HTR-8/SVneo (cell line): ENCODE measurements around the gene CALN1.
"Not testable (repeated sequence)": the region's sequence is repeated elsewhere in the genome, so short reads cannot be mapped to it uniquely, and the experiment has no call there.

Experiments used
- DNase-seq: peaks from one replicate; pipeline ENCODE4 v3.0.0; 2011; ENCODE audit warnings: low spot score, mixed read lengths; ENCODE audit not compliant: insufficient read length
- FAIRE-seq: peaks from 2 replicates; lab custom pipeline; 2011; peaks lifted over from hg19 to GRCh38; lab: Jason Lieb, UNC

Gene CALN1

DNA sequence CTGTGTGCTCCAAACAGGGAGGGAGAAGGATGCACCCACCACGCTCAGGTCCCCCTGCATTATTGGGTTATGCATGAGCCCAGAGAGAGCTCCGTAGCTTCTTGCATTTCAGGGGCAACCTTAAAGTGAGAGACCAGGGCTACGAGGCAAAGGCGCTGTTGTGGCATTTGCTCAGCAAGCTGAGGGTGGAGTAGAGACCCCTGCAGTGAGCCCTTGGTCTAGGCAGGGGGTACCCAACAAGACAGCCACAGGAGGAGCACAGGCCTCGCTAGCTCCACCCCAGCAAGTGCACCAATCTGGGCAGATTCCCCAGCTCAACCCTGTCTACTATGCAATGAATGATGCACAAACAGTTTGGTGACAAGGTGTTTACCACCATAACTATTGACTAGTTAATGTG is 198.4 kb downstream of the CALN1 start:
- FAIRE-seq, result no peak
- no peak for DNase-seq

DNA sequence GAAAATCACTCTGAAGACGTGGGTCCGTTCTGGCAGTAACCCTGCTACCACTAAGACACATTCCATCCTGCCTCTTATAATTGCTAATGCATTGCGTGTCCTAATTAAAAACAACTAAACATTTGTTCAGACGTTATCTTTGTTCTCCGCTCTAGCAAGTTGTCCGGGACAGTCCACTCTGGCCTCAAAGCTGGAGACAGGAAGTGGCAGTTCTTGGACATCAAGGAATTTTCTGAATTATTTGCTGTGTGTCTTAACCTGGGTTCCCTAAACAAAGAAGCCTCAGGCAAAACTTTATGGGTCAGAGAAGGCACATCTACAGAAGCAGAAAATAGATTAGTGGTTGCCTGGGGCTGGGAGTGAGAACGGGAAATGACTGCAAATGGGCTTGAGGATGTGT is 199.1 kb downstream of the CALN1 start:
- DNase-seq, result no peak
- no peak for FAIRE-seq

DNA sequence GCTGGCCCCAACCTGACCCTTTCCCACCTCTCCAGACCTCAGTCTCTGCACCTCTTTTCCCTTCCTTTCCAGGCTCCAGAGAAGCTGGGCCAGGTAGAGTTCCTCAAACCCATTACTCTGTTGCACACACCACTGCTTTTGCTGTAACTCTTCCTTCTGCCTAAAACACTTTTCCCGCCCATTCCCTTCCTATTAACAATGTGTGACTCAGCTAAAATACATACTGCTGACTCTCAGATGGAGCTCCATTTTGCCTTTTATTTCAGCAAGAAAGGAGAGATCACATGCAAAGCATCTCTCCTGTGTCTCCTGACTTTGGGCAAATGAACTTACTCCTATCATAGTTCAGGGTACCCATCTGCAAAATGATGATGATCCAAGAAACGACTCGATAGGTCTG is 201.0 kb downstream of the CALN1 start:
- no peak for DNase-seq
- no peak for FAIRE-seq

DNA sequence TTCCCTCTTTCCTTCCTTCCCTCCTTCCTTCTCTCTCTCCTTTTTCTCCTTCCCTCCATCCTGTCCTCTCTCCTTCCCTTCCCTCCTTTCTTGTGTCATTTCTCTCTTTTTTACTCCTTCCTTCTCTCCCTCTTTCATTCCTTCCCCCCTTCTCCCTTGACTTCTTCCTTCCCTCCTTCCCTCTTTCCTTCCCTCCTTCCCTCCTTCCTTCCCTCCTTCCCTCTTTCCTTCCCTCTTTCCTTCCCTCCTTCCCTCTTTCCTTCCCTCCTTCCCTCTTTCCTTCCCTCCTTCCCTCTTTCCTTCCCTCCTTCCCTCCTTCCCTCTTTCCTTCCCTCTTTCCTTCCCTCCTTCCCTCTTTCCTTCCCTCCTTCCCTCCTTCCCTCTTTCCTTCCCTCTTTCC is 203.1 kb downstream of the CALN1 start:
- FAIRE-seq, DNase-seq: not testable (repeated sequence)

DNA sequence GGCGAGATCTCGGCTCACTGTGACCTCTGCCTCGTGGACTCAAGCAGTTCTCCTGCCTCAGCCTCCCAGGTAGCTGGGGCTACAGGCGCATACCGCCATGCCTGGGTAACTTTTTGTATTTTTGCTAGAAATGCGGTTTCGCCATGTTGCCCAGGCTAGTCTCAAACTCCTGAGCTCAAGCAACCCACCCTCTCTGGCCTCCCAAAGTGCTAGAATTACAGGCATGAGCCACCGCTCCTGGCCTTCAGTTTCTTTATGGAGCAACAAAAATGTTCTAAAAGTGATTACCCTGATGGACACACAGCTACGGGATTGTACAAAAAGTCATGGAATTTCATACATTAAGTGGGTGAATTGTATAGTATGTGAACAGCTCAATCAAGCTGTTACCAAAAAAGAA is 216.0 kb downstream of the CALN1 start:
- DNase-seq (no peak), FAIRE-seq (no peak)

DNA sequence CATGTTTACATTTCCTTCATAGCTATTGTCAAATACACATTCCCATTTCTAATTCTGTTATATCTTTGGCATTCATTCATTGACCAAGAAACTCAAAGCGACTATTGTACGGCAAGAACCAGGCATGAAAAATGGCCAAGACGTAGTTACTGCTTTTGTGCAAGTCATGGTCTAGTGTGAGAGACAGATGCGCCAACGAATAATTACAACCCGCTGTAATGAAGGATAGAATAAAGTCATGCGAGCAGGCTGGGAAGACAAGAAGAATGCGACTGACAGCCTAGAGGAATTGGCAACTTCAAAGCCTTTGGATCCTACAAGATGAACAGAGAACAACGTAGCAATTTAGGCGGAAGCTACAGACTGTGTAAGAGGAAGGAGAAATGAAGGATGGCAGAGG is 221.2 kb downstream of the CALN1 start:
- DNase-seq (no peak), FAIRE-seq (no peak)

DNA sequence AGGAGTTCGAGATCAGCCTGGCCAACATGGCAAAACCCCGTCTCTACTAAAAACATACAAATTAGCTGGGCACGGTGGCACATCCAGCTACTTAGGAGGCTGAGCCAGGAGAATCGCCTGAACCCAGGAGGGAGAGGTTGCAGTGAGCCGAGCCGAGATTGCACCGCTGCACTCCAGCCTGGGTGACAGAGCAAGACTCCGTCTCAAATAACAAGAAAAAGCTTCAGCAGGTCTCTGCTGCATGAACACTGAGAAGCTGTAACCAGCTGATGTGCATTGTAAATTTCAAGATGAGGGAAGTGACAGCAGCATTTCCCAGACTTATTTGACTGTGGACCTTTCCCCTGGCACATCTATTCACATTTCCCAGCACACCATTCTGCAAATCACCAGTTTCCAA is 222.0 kb downstream of the CALN1 start:
- FAIRE-seq, result no peak

DNA sequence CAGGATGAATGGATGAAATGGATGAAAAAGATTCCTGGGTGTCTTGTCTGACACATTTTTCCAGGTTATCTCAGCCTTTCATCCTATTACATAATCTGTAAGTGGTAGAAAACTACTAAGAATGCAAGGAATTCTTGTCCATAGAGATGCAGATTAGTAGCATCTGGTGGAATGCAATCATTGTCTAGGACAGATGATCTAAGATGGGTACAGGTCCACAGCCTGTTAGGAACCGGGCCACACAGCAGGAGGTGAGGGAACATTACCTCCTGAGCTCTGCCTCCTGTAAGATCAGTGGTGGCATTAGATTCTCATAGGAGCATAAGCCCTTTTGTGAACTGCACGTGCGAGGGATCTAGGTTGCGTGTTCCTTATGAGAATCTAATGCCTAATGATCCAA is 225.0 kb downstream of the CALN1 start:
- FAIRE-seq (no peak), DNase-seq (no peak)

More for the DNA sequence above, 222.0 kb downstream of the CALN1 start:
- no peak for DNase-seq

DNA sequence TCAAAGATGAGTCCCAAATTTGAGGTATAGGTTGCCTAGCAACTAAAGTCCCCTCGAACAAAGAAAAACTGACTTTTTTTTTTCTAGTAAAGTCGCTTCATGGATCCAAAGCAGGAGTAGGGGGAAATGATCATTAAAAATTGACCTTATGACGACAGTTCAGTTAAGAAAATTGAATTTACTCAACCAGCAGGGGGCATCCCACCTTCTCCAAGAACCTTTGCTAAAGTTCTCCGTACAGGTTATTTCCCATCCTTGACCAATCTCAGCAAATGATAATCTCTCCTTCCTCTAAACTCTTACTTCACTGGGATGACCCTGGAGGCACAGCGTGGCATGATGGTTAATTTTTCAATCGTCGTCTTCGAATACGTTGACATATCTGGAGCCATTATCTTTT is 228.3 kb downstream of the CALN1 start:
- DNase-seq (no peak), FAIRE-seq (no peak)

DNA sequence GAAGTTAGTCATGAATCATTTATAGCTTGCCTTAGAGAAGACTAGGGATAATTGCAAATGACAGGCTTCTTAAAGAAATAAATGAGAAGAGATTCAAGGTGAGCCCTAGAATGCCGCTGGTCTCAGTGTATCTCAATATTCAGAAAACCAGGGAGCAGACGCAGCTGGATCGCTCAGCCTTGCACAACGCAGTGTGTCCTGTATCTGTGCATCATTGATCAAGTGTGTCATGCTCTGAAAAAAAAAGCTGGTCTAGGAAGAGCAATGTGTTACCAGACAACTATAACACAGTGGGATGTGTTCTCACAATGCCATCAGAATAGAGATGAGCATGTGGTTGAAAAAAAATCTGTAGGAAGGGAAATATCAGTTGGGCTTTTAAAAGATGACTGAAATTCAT is 230.1 kb downstream of the CALN1 start:
- FAIRE-seq (no peak), DNase-seq (no peak)

DNA sequence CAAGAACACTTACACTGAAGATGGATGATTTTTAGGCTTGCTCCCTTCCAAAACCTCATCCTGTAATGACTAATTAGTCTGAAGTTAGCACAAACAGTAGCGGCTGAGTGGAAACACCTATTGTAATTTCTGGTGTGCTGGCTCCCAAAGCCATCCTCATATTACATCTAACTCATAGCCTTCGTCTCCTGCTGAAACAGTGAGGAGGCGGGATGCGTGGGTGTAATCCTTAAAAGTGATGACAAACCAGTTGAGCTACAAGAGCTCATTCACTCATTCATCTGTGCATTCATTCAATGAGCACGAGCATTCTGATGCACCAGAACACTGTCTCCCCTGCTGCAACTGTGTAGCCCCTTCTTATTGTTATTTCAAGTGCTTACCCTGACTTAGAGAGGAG is 235.3 kb downstream of the CALN1 start:
- FAIRE-seq, result no peak
- no peak for DNase-seq

DNA sequence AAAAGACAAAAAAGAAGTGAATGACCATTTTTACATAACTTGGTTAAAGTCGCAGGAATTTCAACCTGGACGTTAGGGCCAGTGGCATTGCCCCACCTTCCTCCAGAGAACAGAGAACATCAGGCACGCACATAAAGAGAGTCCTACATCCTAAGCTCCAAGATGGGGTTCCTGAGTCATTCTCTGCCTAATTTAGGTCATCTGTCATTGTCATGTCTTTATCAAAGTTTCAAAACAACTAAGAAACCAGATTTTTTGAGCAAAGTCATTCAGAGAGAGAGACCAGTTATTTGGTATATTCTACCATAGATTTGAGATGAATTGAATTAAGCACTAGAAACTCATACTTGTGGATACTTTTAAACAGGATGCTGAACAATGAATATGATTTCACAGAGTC is 241.7 kb downstream of the CALN1 start:
- FAIRE-seq (no peak), DNase-seq (no peak)

DNA sequence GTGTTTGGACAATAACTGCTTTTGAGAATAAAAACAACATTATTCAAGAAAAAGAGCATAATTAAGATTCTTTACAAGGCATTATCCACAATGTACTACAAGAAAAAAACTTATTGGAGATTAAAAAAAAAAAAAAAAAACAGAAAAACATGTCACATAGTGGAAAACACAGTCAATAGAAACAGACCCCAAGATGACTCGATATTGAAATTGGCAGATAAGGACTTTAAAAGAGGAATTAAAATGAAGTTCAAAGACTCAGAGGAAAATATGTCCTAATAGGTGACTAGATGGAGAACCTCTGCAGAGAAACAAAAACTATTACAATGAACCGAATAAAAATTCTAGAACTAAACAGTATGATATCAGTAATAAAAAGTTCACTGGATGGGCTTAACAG is 248.9 kb downstream of the CALN1 start:
- FAIRE-seq, result no peak
- no peak for DNase-seq

DNA sequence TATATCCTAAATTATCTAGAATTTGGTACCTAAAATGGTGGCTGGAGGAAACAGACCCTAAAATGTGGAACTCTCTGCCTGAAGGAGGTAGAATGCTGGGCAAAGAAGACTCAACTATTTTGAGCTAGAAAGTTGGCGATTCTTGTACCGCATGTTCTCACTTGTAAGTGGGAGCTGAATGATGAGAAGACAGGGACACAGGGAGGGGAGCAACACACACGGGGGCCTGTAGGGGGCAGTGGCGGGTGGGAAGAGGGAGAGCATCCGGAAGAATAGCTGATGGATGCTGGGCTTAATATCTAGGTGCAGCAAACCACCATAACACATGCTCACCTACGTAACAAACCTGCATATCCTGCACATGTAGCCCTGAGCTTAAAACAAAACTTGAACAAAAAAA is 250.6 kb downstream of the CALN1 start:
- FAIRE-seq (no peak), DNase-seq (no peak)

DNA sequence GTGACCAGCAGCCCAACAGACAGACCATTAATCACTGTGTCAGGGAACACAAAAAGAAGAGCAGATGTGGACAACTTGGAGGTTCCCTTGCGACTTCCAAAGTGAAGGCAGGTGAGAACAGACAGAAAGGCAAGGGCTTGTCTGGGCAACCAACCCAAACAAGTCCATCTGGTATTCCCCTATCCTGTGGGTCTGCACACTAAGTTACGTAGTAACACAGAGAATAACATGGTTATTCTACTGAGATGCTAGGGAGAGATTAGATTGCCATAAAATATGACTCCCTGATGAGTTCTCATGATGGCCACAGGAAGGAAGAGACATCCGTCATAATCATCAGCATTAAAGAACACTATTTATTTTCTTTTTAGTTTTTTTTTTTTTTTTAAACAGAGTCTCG is 252.2 kb downstream of the CALN1 start:
- no peak for DNase-seq
- FAIRE-seq, result no peak

DNA sequence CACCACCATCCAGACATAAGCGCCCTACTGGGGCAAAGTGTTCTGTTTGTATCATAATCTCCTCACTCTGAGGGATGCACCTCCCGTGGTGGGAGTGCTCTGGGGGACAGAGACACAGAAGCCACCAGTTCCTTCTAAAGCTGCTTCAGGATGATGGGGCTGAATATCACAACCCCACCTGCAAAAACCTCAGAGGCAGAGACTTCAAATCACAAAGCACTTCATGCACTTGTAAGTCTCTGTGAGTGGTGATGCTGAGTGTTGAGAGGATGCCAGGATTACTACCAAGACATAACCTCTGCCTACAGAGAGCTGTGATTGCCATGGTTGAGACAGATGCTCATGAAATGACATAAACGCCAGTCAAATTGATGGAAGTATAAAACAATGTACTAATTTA is 255.5 kb downstream of the CALN1 start:
- DNase-seq, result no peak
- no peak for FAIRE-seq

DNA sequence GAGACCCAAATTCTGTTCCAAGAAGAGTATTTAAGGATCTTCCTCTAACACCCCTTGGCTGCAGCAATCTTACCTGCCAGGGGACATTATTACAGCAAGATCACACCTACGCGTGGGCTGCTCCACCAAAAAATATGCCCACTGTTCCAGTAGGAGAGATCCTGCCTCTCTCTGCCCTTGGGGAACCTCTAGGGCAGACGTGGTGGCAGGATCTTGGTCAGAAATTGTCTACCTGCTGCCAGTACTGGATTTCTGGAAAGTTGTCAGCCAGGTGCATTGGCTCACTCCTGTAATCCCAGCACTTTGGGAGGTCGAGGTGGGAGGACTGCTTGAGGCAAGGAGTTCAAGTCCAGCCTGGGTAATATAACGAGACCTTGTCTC is 259.0 kb downstream of the CALN1 start:
- FAIRE-seq, result no peak
- DNase-seq, result no peak

DNA sequence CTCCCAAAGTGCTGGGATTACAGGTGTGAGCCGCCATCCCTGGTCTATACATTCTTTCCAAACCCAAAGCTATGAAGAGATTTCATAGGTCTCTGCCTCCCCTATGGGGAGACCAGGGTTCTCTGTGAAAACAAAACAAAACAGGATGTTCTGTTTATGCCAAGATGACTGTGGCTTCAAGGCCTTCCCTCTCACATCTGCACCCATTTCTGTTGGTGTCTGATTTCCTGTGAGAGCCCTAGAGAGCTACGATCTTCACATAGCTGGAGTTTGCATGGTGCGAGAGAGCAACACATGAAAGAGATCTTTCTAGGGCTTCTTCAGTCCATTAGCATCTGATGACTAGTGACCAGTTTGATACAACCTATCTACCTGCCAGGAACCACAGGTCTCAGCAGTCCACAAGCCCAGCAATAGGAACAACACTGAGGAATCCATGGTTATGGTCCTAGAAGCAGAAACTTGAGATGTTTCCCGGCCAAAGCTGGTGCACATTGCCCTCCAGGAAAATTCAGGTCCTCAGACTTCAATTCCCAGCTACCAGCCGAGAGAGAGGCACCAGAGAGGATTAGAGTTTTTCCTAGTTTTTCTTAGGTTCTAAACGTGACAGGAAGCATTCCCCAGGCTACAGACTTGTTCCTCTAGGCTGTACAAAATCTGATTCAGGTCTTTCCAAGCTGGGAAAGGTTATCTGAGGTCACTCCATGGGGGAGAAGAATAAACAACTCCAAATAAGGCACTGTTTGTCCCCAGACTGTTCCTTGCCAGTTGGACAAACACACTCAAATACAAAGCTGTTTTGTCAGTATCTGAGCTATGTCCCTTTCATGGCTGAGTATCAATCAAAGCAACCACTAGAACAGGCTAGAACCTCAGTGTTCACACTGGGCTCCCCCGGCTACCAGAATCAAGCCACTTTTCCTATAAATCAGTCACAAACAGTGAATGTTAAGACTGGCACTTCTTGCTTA is 259.7 kb downstream of the CALN1 start:
- FAIRE-seq, result no peak
- DNase-seq, result no peak

DNA sequence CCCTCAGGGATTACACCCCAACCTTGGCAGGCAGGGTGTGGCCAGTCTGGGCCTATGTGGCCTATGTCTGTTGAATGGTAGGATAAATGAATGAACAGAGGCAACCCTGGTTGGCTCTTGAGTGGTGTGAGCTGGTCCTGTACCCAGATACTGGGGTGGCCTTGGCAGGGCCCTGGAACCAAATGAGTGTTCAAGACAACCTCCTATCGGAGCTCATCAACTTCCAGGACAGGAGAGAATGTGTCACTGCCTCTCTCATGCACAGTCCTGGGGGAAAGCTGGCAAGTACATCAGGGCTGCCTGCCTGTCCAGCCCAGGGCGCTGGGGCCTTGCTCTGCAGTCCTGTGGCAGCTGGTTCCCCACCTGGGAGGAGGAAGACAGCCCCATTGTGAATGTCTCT is 271.6 kb downstream of the CALN1 start:
- DNase-seq (no peak), FAIRE-seq (no peak)

DNA sequence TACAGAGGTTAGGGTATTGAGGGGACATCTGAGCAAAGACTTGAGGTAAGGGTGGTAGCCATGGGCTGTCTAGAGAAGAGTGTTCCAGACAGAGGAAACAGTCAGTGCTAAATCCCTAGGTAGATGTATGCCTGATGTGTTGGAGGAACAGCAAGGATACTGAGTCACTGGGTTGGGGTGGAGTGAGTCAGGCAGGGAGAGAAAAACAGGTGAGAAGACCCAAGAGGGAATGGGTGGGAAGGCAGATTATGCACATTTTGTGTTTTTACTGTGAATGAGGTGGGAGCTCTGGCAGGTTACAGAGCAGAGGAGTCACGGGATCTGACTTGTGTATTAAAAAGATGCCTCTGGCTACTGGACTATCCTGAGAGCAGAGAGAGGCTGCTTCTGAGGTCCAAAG is 285.0 kb downstream of the CALN1 start:
- FAIRE-seq (no peak), DNase-seq (no peak)

DNA sequence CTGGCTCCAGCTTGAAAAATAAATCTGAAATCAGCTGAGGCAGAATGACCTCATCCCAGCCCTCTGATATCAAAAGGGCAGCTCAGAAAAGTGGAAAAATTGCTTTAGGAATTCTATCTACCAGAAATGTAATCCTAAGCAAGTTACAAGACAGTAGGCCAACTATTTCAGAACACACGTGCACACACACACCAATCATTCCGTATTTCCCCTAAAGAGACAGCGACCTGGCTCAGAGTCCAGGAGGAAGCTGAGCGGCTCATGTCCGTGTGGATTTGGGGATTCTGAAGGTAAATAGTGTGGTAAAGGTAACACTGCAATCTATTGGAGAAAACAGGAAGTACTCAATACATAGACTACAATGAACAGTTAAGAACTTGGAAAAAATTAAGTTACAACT is 288.2 kb downstream of the CALN1 start:
- DNase-seq (no peak), FAIRE-seq (no peak)

DNA sequence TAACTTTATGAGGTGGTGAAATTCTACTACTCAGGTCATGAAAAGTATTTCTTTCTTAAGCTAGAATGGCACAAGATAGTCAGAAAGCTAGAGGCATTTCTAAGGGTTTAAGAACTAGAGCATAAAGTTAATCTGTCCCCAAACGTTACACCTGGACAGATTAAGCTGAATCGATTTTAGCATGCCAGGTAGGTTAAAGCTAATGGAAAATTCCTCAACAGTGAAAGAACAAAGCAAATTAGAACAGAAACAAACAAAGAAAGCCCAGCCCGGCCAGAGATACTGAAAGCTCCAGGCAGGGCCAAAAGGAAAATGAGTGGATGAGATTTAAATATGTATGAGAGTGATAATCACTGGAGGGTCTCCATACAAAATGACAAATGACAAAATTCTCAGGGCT is 293.8 kb downstream of the CALN1 start:
- no peak for FAIRE-seq
- DNase-seq, result no peak
